GM18867 (cell line): Measurements from ENCODE around the gene CXCL16.
"Not testable (repeated sequence)": the region's sequence is repeated elsewhere in the genome, so short reads cannot be mapped to it uniquely, and the experiment has no call there.

Source experiments
- ATAC-seq: cut with Tn5 transposase; IDR thresholded peaks from one replicate; pipeline ENCODE4 v1.9.1; 2021; ENCODE audit warnings: mild to moderate bottlenecking, moderate library complexity; ENCODE audit not compliant: unreplicated experiment

The CXCL16 gene

DNA sequence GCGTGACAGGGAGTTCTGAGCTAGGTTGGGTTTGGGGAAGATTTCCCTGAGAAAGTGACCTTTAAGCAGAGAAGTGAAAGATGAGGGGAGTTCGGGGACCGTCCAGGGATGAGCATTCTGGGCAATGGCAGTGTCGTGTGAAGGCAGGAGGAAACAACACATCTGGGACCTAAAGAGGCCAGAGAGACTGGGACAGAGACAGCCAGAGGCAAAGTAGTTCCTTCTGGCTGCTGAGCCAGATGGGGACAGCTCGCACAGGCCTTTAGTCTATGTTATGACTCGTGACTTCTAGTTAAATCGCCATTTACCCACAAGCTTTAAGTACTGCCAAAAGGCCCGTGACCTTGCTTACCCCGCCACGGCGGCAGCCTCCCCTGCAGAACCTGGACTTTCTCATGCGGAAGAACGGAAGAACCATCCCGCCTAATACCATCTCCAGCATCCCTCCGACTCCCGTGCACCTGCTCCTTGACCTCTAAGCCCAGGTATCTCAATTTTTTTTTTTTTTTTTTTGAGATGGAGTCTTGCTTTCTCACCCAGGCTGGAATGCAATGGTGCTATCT is 17.0 kb downstream of the CXCL16 start:
- no peak for ATAC-seq

DNA sequence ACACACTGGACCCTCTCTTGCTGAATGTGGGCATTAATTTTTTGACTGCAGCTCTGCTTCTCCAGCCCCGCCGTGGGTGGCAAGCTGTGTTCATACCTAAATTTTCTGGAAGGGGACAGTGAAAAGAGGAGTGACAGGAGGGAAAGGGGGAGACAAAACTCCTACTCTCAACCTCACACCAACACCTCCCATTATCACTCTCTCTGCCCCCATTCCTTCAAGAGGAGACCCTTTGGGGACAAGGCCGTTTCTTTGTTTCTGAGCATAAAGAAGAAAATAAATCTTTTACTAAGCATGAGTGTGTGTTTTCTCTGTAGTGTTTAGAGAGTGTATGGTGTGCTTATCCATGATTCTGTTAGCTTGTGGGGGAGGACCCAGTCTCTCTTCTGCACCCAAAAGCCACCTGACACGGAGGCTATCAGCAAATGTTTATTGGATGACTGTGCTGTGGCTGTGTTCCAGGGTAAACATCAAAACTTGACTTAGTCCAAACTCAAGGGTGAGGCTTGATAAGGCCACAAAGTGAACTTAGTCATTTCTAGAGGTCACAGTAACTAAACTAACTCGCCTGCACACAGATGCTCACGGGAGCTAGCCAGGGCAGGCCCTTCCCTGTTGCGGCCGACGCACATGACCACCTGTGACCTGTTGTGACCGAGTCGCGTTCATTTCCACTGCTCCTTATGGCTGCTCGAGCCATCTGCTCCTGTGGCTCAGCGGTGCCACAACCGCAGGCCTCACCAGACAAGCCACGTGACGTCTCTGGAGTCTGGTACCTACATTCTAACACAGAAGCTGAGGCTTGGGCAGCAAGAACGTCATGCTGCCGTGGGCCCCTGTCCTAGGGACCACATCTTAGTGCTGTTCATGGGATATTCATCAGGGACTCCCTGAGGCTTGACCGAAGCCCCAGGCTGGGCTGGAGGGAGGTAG is 18.3 kb downstream of the CXCL16 start:
- peak; percentile 75 for ATAC-seq

DNA sequence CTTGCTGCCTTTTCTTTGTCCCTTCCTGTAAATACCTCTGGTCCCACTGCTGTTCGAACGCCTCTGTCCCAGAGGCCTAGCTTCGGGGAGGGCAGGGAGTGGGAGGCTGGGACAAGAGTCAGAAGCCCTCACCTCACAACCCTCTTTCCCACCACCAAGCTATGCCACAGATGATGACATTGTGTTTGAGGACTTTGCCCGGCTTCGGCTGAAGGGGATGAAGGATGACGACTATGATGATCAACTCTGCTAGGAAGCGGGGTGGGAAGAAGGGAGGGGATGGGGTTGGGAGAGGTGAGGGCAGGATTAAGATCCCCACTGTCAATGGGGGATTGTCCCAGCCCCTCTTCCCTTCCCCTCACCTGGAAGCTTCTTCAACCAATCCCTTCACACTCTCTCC is 18.9 kb downstream of the CXCL16 start:
- ATAC-seq: no peak

DNA sequence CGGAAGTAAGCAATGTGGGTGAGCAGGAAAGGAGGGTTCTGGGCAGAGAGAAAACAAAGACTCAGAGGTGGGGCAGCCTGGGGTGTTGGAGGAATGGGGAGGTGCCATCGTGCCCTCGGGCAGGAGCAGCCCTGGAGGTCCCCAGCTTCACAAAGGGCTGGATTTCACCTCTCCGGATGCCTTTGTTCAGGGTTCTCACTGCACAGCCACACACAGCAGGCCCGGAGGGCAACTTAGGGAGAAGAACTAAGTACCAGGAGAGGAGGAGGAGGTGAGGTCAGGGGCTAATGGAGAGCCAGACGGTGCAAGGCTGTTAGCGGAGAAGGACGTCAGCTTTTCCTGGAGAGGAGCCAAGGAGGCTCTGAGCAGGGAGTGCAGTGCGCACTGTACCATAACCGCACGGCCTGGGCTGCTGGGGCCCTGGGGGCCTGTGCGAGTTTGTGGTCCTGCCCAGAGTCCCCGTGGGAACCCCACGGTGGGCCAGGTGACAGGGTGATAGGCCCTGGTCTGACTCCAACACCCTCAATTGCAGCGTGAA is 20.0 kb downstream of the CXCL16 start:
- ATAC-seq: no peak

DNA sequence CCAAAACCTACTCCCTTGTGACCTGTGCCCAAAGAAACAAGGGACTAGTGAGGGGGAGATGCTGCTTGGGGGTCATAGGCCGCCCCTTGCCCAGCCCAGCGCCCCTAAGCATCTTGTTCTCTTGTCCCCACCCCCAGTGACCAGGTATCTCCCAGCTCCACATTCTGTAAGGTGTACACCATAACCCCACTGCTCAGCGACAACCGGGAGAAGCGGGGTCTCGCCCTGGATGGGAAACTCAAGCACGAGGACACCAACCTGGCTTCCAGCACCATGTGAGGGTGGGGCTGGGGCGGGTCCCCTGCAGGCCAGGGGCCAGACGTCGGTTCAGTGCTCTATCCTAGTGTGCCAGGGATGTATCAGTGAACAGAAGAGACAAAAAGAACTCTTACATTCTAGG is 20.6 kb downstream of the CXCL16 start:
- ATAC-seq: no peak

DNA sequence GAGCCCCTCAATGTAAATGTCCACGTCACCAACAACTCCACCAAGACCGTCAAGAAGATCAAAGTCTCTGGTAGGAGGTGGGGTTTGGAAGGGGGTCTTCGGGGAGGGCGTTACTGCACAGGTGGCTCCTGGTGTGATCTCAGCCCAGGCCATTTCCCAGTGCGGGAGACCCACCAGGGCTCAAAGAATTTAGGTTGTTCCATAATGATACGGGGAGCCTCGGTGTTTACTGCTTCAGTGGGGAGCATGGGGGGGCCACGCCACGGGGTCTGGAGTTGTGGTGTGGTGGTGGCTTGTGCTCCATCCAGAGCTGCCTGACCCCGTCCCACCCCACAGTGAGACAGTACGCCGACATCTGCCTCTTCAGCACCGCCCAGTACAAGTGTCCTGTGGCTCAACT is 21.5 kb downstream of the CXCL16 start:
- ATAC-seq: no peak

DNA sequence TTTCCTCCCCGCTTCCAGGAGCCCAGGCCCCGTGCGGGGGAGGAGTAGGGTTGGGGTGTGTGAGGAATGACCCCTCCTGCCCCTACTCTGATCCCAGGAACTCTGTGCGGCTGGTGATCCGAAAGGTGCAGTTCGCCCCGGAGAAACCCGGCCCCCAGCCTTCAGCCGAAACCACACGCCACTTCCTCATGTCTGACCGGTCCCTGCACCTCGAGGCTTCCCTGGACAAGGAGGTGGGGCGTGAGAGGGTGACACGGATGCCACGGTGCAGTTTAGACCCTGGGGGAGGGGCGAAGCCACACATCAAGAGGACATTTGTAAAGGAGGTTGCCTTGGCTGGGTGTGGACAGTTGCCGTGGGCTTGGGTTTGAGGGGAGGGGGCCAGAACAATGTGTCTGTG is 21.9 kb downstream of the CXCL16 start:
- no peak for ATAC-seq

DNA sequence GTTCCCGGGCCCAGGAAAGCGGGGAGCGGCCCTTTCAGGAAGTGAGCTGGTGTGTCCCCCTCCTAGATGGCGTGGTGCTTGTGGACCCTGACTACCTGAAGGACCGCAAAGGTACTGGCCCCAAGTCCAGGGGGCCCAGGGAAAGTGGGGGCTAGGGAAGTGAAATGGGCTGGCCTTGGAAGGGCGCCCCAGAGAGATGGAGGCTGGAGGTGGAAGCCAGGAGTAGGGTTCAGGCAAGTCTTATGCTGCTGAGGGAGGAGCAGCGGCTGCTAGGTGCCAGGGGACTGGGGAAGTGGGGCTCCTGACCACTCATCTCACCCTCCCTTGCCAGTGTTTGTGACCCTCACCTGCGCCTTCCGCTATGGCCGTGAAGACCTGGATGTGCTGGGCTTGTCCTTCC is 23.6 kb downstream of the CXCL16 start:
- ATAC-seq: no peak

DNA sequence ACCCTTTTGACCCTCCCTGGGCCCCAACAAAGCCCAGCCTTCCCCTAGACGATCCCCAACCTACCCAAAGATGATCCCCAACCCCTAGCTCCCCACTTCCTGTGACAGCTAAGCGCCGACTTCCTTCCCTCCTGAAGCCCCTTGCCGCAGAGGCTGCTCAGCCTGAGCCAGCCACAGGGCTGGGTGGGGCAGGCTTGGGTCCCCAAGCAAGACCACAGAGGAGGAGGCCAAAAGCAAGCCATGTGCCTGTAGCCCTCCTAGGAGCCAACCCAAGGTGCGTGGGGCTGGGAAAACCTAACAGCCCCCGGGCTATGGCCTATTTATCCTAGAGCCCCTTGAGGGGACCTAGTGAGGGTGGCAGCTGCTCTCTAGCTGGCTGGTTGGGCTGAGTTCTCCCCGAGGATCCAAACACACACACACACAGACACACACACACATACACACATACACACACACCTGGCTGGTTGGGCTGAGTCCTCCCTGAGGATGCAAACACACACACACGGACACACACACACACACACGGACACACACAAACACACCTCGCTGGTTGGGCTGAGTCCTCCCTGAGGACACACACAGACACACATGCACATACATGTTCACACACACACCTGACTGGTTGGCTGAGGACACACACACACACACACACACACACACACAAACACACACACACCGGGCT is 24.5 kb downstream of the CXCL16 start:
- ATAC-seq: no peak

DNA sequence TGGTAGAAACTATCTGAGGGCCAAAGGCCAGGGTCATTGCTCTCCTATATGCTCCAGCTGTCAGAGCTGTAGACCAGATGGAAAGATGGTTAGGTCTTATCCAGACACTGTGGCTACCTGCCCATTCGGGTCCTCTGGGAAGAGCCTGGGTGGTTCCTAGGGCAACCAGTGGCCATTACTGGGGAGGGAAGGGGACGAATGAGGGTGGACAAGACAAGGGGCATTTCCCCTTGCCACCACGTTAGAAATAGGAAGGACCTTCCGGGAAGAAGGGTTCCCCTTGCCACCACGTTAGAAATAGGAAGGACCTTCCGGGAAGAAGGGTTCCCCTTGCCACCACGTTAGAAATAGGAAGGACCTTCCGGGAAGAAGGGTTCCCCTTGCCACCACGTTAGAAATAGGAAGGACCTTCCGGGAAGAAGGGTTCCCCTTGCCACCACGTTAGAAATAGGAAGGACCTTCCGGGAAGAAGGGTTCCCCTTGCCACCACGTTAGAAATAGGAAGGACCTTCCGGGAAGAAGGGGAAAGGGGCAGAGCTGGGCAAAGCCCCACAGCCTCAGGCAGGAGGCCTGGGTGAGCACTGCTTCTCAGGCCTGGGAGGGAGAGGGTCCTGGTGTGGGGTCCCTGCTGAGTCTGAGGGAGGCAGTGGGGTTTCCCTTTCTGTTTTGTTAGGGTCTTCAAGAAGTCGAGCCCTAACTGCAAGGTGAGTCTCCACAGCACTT is 25.2 kb downstream of the CXCL16 start:
- ATAC-seq: not testable (repeated sequence)

DNA sequence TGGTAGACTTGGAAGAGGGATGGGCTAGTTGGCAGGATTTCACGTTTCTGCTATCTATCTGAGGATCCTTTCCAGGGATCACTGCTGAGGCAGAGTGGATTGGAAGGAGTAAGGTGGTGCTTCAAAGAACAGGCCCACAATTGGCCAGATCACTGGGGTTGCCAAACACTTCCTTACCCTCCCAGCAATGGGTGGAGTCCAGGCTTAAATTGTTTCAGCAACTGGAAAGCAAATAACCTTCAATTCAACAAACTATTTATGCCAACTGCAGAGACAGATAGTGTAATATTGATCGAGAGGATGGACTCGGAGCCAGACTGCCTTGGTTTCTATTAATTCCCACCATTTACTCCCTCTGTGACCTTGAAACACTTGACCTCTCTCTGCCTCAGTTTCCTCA is 27.2 kb downstream of the CXCL16 start:
- no peak for ATAC-seq

DNA sequence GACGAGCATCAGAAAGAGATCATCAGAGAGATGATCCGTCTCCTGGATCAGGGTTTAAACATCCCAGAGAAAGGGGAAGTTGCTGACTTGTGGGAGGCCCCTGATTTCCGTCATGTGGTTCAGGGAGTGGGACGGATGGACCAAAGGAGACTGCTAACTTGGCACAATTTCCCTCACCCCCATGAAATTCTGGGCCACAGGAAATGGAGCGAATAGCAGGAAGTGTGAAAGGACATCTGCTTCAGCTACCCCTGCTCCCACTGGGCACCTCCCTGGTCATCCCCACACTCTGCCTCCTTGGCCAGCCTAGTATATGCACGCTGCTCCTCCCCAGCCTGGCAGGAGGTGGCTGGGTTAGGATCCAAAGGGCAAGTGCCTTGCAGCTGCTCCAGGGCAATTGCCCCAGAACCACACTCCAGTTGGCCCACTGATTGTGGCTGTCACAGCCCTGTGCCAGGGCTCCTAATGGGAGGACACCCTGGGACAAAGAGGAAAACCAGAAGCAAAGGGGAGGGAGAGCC is 28.0 kb downstream of the CXCL16 start:
- no peak for ATAC-seq

DNA sequence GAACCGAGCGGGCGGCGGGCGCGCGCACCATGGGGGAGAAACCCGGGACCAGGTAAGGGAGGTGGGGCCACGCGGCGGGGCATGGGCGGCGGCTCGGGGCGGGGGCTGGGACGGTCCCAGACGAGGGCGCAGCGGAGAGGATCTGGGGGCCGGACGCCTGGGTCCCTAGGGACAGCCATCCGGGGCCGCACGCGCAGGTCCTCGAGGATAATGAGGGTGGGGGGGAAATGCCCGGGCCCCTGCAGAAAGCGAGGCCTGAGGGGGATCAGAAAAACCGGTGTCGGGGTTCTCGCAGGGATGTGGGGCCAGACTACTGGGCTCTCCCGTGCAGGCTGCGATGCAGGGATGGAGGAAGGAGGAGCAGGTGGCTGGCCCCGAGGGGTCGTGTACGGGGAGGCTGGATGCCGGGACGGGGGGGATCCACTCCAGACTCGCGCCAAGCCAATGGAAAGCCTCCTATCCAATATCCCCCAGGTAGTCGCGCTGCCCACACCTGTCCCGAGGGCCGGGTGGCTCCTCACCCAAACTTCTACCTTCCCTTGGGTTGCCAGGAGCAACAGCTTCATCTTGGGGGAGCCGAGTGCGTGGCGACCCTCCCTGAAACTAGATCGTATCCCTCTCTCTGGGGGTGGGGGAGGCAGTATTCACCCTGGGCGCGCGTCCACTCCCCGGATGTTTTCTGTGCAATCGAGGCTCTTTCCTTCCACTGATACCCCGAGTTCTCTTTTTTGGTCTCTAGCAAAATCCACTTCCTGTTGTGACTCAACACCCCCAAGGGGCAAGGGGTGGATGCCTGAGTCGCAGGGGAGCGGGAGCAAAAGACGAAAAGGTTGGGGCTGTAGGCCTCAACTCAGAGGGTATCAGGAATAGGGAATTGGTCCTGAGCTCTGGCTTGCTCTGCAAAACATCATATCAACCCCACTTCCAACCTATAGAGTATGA is 28.8 kb downstream of the CXCL16 start:
- ATAC-seq: peak; percentile 3

DNA sequence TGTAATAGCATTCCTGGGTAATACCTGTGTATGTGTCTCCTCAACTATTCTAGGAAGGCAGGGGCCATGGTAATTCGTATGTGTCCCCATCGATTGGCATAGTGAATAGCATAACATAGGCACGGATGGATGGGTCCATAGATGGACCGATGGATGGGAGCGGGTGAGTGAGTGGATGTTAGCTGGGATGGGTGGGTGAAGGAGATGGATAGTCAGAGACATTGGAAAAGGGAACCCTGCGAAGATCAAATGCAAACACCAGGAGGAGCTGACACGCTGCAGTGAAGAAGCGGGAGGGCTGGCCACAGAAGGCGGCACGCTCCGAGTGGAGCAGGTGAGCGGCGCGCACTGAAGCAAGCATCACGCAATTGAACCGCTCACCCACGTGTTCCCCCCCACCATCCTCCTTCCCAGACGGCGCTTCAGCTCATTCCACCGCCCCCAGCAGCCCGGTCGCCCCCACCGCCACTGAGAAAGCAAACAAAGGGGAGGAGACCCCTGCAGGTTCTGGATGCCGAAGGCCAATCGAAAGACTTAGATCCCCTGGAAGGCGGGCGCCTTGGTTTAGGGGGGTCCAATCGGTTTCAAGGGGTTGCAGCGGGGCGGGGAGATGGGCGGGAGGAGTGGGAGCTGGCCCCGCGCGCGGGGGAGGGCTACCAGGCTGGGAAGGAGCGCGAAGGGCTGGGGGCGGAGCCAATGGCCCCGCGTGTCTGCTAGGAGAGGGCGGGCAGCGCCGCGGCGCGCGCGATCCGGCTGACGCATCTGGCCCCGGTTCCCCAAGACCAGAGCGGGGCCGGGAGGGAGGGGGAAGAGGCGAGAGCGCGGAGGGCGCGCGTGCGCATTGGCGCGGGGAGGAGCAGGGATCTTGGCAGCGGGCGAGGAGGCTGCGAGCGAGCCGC is 29.7 kb downstream of the CXCL16 start, which contains the start of gene ARRB2:
TSS of gene ARRB2 (plus strand) at position 839 of the 899 bp plus-strand sequence. CDS start 90 bp downstream, outside the sequence.
- peak; percentile 82 for ATAC-seq

DNA sequence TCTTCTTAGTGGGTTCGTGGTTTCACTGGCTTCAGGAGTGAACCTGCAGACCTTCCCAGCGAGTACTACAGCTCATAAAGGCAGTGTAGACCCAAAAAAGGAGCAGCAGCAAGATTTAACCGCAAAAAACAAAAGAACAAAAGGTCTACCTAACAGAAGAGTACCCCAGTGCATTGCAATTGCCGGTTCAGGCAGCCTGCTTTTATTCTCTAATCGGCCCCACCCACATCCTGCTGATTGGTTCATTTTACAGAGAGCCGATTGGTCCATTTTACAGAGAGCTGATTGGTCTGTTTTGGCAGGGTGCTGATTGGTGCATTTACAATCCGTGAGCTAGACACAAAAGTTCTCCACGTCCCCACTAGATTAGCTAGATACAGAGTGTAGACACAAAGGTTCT is 31.3 kb downstream of the CXCL16 start:
- ATAC-seq: no peak

DNA sequence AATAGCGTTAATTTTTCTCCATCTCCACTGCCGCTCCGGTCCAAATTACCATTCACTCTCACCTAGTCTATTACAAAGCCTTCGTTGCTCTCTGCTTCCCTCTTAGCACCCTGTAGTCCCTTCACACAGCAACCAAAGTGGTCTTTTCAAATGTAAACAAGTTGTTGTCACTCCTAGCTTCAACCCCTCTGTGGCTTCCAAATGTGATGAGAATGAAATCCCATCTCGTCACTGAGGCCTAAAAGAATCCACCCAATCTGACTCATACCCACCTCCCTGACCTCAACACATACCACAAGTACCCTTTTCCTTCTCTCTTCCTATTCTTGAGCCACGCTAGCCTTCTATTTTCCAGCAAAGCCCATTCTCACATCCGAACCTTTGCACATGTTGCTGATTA is 33.6 kb downstream of the CXCL16 start:
- no peak for ATAC-seq

DNA sequence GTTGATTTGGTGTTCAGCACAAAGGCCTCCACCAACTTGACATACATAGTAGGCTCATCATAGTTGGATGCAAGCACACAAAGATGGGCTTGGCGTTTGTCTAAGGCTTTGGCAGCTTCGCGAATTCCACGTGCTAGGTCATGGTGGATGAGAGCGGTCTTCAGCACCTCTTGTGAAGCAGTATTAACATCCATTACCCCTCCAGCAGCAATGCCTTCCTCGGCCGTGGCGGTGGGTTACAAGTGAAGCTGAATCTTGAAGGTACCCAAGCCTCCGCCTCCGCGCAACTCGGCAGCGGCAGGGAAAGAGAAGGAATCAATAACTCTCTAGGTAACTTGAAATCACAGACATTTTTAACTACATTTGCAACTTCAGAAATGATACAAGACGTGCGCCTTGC is 34.7 kb downstream of the CXCL16 start:
- ATAC-seq: no peak

DNA sequence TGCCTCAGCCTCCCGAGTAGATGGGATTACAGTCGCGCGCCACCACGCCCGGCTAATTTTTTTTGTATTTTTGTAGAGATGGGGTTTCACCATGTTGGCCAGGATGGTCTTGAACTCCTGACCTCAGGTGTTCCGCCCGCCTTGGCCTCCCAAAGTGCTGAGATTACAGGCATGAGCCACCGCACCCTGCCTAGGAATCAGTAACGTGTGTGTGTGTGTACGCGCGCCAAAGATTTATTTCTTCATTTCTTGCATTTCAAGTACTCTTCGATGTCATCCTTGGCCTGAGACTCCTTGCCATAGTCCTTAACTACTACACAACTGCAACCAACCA is 35.2 kb downstream of the CXCL16 start:
- ATAC-seq: not testable (repeated sequence)

DNA sequence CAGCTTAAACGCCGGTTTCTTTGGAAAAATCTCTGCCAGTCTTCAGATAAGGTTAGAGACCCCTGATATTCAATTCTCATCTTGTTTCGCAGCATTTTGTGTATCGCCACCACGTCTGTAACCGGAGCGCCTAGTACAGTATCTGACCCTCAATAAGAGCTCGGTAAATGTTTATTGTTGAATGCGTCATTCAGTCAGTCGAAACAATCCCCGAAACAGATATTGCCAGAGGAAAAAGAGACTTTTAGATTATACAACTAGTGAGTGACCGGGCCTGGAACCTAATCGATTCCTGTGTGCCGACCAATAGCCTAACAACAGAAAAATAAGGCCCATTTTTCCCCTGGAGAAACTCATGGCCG is 36.4 kb downstream of the CXCL16 start:
- ATAC-seq: no peak
